ENCODE data around the gene CSK. TPM values are rescaled to one million over a fixed set of nuclear protein-coding genes. Genes with fewer than 3 reads are reported as not detected.
A peak's percentile ranks its signal among the peaks of the same experiment; 100 is the strongest.

The CSK gene
- total RNA-seq = 37.5 and 47.6 TPM in 2 replicates

GRCh38 chr15:74781431-74782258 lies at the start of gene CSK:
CSK (plus strand) TSS chr15:74782080; CDS start chr15:74798298, 16,218 bp downstream.

GRCh38 chr15:74748322-74748946 lies 33.4 kb upstream of the CSK start, which contains the start of gene CYP1A2:
CYP1A2 (plus strand) TSS chr15:74748845; CDS start chr15:74749739, 894 bp downstream.

GRCh38 chr15:74812533-74812932 lies 30.7 kb downstream of the CSK start, which contains the start of gene LMAN1L:
LMAN1L (plus strand) TSS chr15:74812835; CDS start chr15:74812855, 20 bp downstream.

GRCh38 chr15:74826364-74826819 lies 44.5 kb downstream of the CSK start, which contains the start of gene CPLX3:
CPLX3 (plus strand) TSS chr15:74826627; CDS start chr15:74826704, 77 bp downstream.

GRCh38 chr15:74842581-74843444 lies 60.9 kb downstream of the CSK start, which contains the start of gene ULK3:
ULK3 (minus strand) TSS chr15:74843156; CDS start chr15:74843105, 51 bp downstream.

Small RNA genes within 50 kb of the gene (small RNA-seq; reads per million reads assigned to genes)
- gene CPLX3 (not detected), gene MIR4513 (not detected), gene MIR6882 (0.84 reads per million, percentile 12 among the genes with 10 or more reads in this experiment)

Other genes with a start within 250 kb of the CSK start
- 4.1 and 6.5 TPM in 2 replicates for gene ARID3B, start 240.9 kb upstream of the CSK start, total RNA-seq
- gene CLK3, start 166.2 kb upstream of the CSK start, total RNA-seq = 41.5 and 67.8 TPM in 2 replicates
- gene EDC3, start 86.1 kb upstream of the CSK start, total RNA-seq = 18.3 and 20.1 TPM in 2 replicates
- 0.93 and 4.5 TPM in 2 replicates for gene CYP1A1, start 56.6 kb upstream of the CSK start, total RNA-seq
- not detected in 2 replicates for gene CYP1A2, start 33.2 kb upstream of the CSK start, total RNA-seq
- under 0.01 and 0.07 TPM in 2 replicates for gene LMAN1L, start 30.8 kb downstream of the CSK start, total RNA-seq
- not detected in 2 replicates for gene CPLX3, start 44.5 kb downstream of the CSK start, total RNA-seq
- gene ULK3, start 61.1 kb downstream of the CSK start, total RNA-seq = 23.4 and 23.8 TPM in 2 replicates
- gene SCAMP2, start 91.3 kb downstream of the CSK start, total RNA-seq = 32.3 and 36.0 TPM in 2 replicates
- gene MPI, start 108.0 kb downstream of the CSK start, total RNA-seq = 55.3 and 71.4 TPM in 2 replicates
- gene FAM219B, start 124.8 kb downstream of the CSK start, total RNA-seq = 36.8 and 37.6 TPM in 2 replicates
- gene COX5A, start 156.0 kb downstream of the CSK start, total RNA-seq = 83.5 and 88.3 TPM in 2 replicates
- 16.2 and 20.9 TPM in 2 replicates for gene RPP25, start 174.7 kb downstream of the CSK start, total RNA-seq
- 8.2 and 16.9 TPM in 2 replicates for gene SCAMP5, start 213.5 kb downstream of the CSK start, total RNA-seq
- gene PPCDC, start 241.5 kb downstream of the CSK start, total RNA-seq = 9.8 and 11.2 TPM in 2 replicates